Suprapubic skin (tissue), 4 donors: ENCODE results near the gene AKR7A3.

Experiments used
- POLR2A ChIP-seq, 2 donors: fragments of 450-650 bp; IDR thresholded peaks; one replicate each; pipeline ENCODE4 v1.6.1; 2017; ENCODE audit warnings: antibody characterized with exemption in 2 of 2, mild to moderate bottlenecking in 2 of 2, moderate library complexity in 2 of 2
- POLR2AphosphoS5 ChIP-seq, 3 donors: sonication (generic); formaldehyde crosslinking; IDR thresholded peaks; one replicate each; pipeline ENCODE4 v1.6.1; 2017; ENCODE audit warnings: antibody characterized with exemption in 3 of 3
- TF ChIP-seq, protein P1 (sequence below), 2 donors: fragments of 200-600 bp in 1 of 2; fragments of 450-650 bp in 1 of 2; sonication (generic) in 1 of 2; IDR thresholded peaks; one replicate each; pipeline ENCODE4 v1.5.1; 2016 to 2019; ENCODE audit warnings: antibody characterized with exemption in 2 of 2, mild to moderate bottlenecking in 1 of 2, moderate library complexity in 1 of 2

DNA sequence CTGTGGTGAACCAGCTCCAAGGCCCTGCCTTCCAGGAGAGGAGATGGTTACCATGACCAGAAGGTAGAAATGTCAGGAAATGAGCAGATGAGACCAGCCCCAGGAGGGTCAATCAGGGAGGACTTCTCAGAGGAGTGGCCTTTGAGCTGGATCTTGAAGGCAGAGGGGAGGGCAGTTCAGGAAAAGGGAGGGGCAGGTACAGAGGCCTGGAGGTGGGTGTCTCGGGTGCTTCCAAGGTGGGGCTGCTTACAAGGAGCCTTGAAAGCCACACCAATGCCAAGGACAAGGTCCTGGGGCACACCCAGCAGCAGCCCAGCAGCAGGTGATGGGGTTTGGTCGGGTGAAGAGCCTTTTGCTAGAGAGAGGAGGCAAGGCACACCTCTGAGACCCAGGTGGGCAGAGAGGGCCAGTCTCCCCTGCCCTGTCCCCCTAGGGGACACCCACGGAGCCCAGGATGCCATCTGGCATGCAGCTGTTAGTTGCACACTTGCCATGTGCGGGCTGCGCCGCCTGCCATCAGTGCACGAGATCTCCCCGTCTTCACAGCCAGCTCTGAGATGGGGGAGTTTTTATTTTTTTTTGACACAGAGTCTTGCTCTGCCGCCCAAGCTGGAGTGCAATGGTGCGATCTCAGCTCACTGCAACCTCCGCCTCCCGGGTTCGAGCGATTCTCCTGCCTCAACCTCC is 42.0 kb upstream of the AKR7A3 start:
- TF ChIP-seq, protein P1, sequence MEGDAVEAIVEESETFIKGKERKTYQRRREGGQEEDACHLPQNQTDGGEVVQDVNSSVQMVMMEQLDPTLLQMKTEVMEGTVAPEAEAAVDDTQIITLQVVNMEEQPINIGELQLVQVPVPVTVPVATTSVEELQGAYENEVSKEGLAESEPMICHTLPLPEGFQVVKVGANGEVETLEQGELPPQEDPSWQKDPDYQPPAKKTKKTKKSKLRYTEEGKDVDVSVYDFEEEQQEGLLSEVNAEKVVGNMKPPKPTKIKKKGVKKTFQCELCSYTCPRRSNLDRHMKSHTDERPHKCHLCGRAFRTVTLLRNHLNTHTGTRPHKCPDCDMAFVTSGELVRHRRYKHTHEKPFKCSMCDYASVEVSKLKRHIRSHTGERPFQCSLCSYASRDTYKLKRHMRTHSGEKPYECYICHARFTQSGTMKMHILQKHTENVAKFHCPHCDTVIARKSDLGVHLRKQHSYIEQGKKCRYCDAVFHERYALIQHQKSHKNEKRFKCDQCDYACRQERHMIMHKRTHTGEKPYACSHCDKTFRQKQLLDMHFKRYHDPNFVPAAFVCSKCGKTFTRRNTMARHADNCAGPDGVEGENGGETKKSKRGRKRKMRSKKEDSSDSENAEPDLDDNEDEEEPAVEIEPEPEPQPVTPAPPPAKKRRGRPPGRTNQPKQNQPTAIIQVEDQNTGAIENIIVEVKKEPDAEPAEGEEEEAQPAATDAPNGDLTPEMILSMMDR (IDR thresholded peaks at IDR 0.05), result no peak
- TF ChIP-seq POLR2AphosphoS5 (IDR thresholded peaks at IDR 0.05) (no peak), POLR2A (IDR thresholded peaks at IDR 0.05) (no peak)
